WTC11 (cell line): ENCODE results near the gene FGD2. TPM values are rescaled to one million over a fixed set of nuclear protein-coding genes. Genes with fewer than 3 reads are reported as not detected.
A peak's percentile ranks its signal among the peaks of the same experiment; 100 is the strongest.

Experiments
- ATAC-seq: fragments of 200-7000 bp; cut with Tn5 transposase; 2 replicates; pipeline ENCODE4 v1.10.0; 2021; ENCODE audit warnings: mild to moderate bottlenecking, moderate library complexity
- CTCF ChIA-PET: fragments of 300-600 bp; sonication (Branson Sonifier 250); formaldehyde crosslinking; loops from one replicate; lab custom pipeline; 2021; ENCODE audit warnings: antibody characterized with exemption; lab: Charles Lee
- POLR2A ChIA-PET: fragments of 350-600 bp; sonication (Branson Sonifier 250); formaldehyde crosslinking; loops from one replicate; lab custom pipeline; 2021; ENCODE audit warnings: antibody characterized with exemption; lab: Charles Lee
- DNase-seq: peaks from one replicate; pipeline ENCODE4 v3.0.0; 2021; ENCODE audit warnings: low spot score
- H3K27ac Mint-ChIP-seq: 2 replicates; pipeline ENCODE4 v1.8.0; 2021; ENCODE audit warnings: mixed read lengths
- H3K27me3 Mint-ChIP-seq: 2 replicates; pipeline ENCODE4 v1.8.0; 2021; ENCODE audit warnings: low read depth, mild to moderate bottlenecking, moderate library complexity, mixed read lengths
- H3K36me3 Mint-ChIP-seq: 2 replicates; pipeline ENCODE4 v1.8.0; 2021; ENCODE audit warnings: mixed read lengths
- H3K4me1 Mint-ChIP-seq: 2 replicates; pipeline ENCODE4 v1.8.0; 2022; ENCODE audit warnings: mixed read lengths
- H3K4me3 Mint-ChIP-seq: 2 replicates; pipeline ENCODE4 v1.8.0; 2021; ENCODE audit warnings: mild to moderate bottlenecking, moderate library complexity, mixed read lengths
- H3K9me3 Mint-ChIP-seq: 2 replicates; pipeline ENCODE4 v1.8.0; 2021; ENCODE audit warnings: mixed read lengths
- AFF4 ChIP-seq: sonication (generic); formaldehyde crosslinking; IDR thresholded peaks from 2 replicates; pipeline ENCODE4 v1.8.1; 2023; ENCODE audit warnings: mild to moderate bottlenecking, missing genetic modification reagents, borderline replicate concordance
- ATF2 ChIP-seq: sonication (generic); formaldehyde crosslinking; IDR thresholded peaks from 2 replicates; pipeline ENCODE4 v1.8.1; 2022; ENCODE audit warnings: low read depth, missing genetic modification reagents, borderline replicate concordance
- E2F5 ChIP-seq: sonication (generic); formaldehyde crosslinking; IDR thresholded peaks from 2 replicates; pipeline ENCODE4 v1.8.1; 2022; ENCODE audit warnings: mild to moderate bottlenecking, moderate library complexity, missing genetic modification reagents
- ESRRA ChIP-seq: sonication (generic); formaldehyde crosslinking; IDR thresholded peaks from 2 replicates; pipeline ENCODE4 v1.8.1; 2022; ENCODE audit warnings: mild to moderate bottlenecking, missing genetic modification reagents, borderline replicate concordance
- FOXP4 ChIP-seq: sonication (generic); formaldehyde crosslinking; IDR thresholded peaks from 2 replicates; pipeline ENCODE4 v1.8.0; 2022; ENCODE audit warnings: mild to moderate bottlenecking, missing genetic modification reagents
- GRHL2 ChIP-seq: fragments of 250-450 bp; sonication (Bioruptor Pico); IDR thresholded peaks from 2 replicates; pipeline ENCODE4 v1.8.0; 2022; ENCODE audit warnings: mild to moderate bottlenecking, moderate library complexity; ENCODE audit not compliant: insufficient replicate concordance, severe bottlenecking
- GTF2I ChIP-seq: fragments of 250-450 bp; sonication (Bioruptor Pico); conservative IDR thresholded peaks from 2 replicates; pipeline ENCODE4 v1.4.0; 2021; ENCODE audit warnings: mild to moderate bottlenecking
- HMGXB4 ChIP-seq: sonication (generic); formaldehyde crosslinking; IDR thresholded peaks from 2 replicates; pipeline ENCODE4 v1.8.1; 2023; ENCODE audit warnings: mild to moderate bottlenecking, moderate library complexity, missing genetic modification reagents
- NFYB ChIP-seq: sonication (generic); formaldehyde crosslinking; conservative IDR thresholded peaks from 2 replicates; pipeline ENCODE4 v1.8.0; 2022; ENCODE audit warnings: low read depth, missing genetic modification reagents
- SP1 ChIP-seq: sonication (generic); formaldehyde crosslinking; conservative IDR thresholded peaks from 2 replicates; pipeline ENCODE4 v1.8.1; 2022; ENCODE audit warnings: missing genetic modification reagents
- STAT6 ChIP-seq: sonication (generic); formaldehyde crosslinking; conservative IDR thresholded peaks from 2 replicates; pipeline ENCODE4 v1.8.1; 2023; ENCODE audit warnings: mild to moderate bottlenecking, low read depth, missing genetic modification reagents, moderate library complexity
- TP53 ChIP-seq: sonication (generic); formaldehyde crosslinking; IDR thresholded peaks from 2 replicates; pipeline ENCODE4 v1.8.1; 2023; ENCODE audit warnings: mild to moderate bottlenecking, missing genetic modification reagents
- ZNF138 ChIP-seq: sonication (generic); formaldehyde crosslinking; conservative IDR thresholded peaks from 2 replicates; pipeline ENCODE4 v1.8.1; 2022; ENCODE audit warnings: mild to moderate bottlenecking, moderate library complexity, missing genetic modification reagents
- ZNF263 ChIP-seq: sonication (generic); formaldehyde crosslinking; IDR thresholded peaks from 2 replicates; pipeline ENCODE4 v1.8.1; 2022; ENCODE audit warnings: low read depth, mild to moderate bottlenecking, moderate library complexity, missing genetic modification reagents
- ZNF671 ChIP-seq: fragments of 250-450 bp; sonication (Bioruptor Pico); IDR thresholded peaks from 2 replicates; pipeline ENCODE4 v1.8.0; 2021; ENCODE audit warnings: mild to moderate bottlenecking
- total RNA-seq: library from RNA; stranded (reverse); gene quantifications from 3 replicates; pipeline ENCODE4 v1.2.3, GENCODE V29; 2021

FGD2 gene
- total RNA-seq, 1 experiment from 2014 or later: 0.31 TPM

GRCh38 chr6:37016995-37017394 lies 11.5 kb downstream of the FGD2 start (continued):
- TF ChIP-seq STAT6 (CRISPR knock-in tag) (no peak), AFF4 (CRISPR knock-in tag) (no peak), HMGXB4 (CRISPR knock-in tag) (no peak), ATF2 (CRISPR knock-in tag) (no peak), NFYB (no peak), ESRRA (CRISPR knock-in tag) (no peak), FOXP4 (CRISPR knock-in tag) (no peak), GTF2I (CRISPR knock-in tag) (no peak), ZNF263 (CRISPR knock-in tag) (no peak), ZNF138 (CRISPR knock-in tag) (no peak), E2F5 (CRISPR knock-in tag) (no peak)
- TF ChIP-seq, all 79 proteins: peak for 0

- Mint-ChIP-seq H3K4me3 (no peak overlapping the region), H3K4me1 (peaks cover 25% of the 10 kb centered on the region), H3K36me3 (no peaks in the 10 kb centered on the region), H3K27ac (no peak overlapping the region), H3K27me3 (no peaks in the 10 kb centered on the region), H3K9me3 (no peaks in the 10 kb centered on the region)
- peak; percentile 4 for ATAC-seq
- ChIA-PET POLR2A (interaction anchor here (0.5 to 1.3 kb wide), 8 partner anchors 12 to 369 kb away, joined by 3 to 7 read pairs (median 4); partner anchors contain the start of genes FGD2 and MTCH1), CTCF (interaction anchor here (0.6 to 15.6 kb wide), 92 partner anchors 8 to 402 kb away, joined by 3 to 537 read pairs (median 6); partner anchors contain the start of genes C6orf89, FGD2, MTCH1 and PI16)
- TF ChIP-seq GRHL2 (no peak), TP53 (no peak), SP1 (CRISPR knock-in tag) (no peak), ZNF671 (CRISPR knock-in tag) (no peak)
- no peak for DNase-seq
Observed at GRCh38 chr6:37017606-37018197, 12.2 kb downstream of the FGD2 start.
